Stomach (tissue), 4 donors: ENCODE measurements around the gene DDX46.

ENCODE experiments used
- EP300 ChIP-seq: sonication (generic); formaldehyde crosslinking; IDR thresholded peaks from one replicate; pipeline ENCODE4 v1.6.1; 2017; ENCODE audit warnings: antibody characterized with exemption
- POLR2A ChIP-seq, 4 donors: fragments of 450-650 bp; IDR thresholded peaks; one replicate each; pipeline ENCODE4 v1.6.1; 2016; ENCODE audit warnings: antibody characterized with exemption in 4 of 4, control low read depth in 2 of 4, mild to moderate bottlenecking in 1 of 4, moderate library complexity in 1 of 4
- POLR2AphosphoS5 ChIP-seq, 3 donors: sonication (generic); formaldehyde crosslinking; IDR thresholded peaks; one replicate each; pipeline ENCODE4 v1.6.1; 2016; ENCODE audit warnings: antibody characterized with exemption in 3 of 3
- TF ChIP-seq, protein P1 (sequence below), 7 experiments: fragments of 450-650 bp in 4 of 7; fragments of 200-600 bp in 3 of 7; sonication (generic) in 3 of 7; IDR thresholded peaks; one replicate each; pipeline ENCODE4 v1.5.1; 2016 to 2019; ENCODE audit warnings: antibody characterized with exemption in 7 of 7, control low read depth in 2 of 7, mild to moderate bottlenecking in 1 of 7

DNA sequence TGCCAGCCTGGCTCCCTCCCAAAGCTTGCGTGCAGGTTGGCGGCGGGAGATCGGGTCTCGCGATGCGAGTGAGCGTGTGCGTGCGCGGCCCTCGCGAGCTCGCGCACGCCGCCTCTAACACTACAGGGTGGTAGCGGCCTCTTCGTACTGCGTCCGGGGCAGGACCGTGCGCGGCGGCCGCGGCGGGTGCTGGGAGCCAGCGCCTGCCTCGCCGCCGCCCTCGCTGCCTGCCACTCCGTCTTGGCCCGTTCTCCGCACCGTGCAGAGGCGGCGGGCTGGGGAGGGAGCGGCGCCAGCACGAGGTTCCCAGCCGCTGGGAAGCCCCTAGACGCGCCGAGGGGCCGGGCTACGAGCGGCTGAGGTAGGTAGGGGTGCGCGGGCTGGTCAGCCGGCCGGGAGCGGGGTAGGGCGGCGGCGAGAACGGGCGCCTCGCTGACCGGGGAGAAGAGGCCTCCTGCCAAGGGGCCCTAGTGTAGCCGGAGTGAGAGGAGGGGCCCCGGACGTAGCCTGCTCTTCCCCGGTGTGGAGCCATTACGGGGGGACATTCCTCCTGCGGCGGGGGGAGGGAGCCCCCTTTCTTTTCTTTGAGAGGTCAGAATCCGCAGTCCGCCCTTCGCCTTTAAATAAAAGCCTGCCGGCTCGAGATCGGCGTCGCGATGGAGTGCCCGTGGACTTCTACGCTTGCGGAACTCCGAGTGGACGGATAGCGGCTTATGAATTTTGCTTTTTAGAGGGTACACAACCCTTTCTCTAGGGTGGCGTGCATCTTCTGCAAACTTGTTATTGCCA is 87.5 kb downstream of the DDX46 start, which contains the start of gene C5orf24:
- TF ChIP-seq EP300 (no peak), POLR2A (IDR thresholded peaks at IDR 0.05) (peak in 2 of 4 donors; percentile 51 to 88), POLR2AphosphoS5 (IDR thresholded peaks at IDR 0.05) (peak; percentile 92 to 98 (median 98))
- TF ChIP-seq, protein P1, sequence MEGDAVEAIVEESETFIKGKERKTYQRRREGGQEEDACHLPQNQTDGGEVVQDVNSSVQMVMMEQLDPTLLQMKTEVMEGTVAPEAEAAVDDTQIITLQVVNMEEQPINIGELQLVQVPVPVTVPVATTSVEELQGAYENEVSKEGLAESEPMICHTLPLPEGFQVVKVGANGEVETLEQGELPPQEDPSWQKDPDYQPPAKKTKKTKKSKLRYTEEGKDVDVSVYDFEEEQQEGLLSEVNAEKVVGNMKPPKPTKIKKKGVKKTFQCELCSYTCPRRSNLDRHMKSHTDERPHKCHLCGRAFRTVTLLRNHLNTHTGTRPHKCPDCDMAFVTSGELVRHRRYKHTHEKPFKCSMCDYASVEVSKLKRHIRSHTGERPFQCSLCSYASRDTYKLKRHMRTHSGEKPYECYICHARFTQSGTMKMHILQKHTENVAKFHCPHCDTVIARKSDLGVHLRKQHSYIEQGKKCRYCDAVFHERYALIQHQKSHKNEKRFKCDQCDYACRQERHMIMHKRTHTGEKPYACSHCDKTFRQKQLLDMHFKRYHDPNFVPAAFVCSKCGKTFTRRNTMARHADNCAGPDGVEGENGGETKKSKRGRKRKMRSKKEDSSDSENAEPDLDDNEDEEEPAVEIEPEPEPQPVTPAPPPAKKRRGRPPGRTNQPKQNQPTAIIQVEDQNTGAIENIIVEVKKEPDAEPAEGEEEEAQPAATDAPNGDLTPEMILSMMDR (IDR thresholded peaks at IDR 0.05): no peak
